ENCODE data around the gene SMARCA1. TPM values are rescaled to one million over a fixed set of nuclear protein-coding genes. Genes with fewer than 3 reads are reported as not detected.
A peak's percentile ranks its signal among the peaks of the same experiment; 100 is the strongest.

The SMARCA1 gene
- polyA plus RNA-seq, 6 donors from 2014 or later, result 0.24 to 0.89 (median 0.40) TPM; not detected in 1

- H3K9me3 Mint-ChIP-seq, result peaks cover 0 to 4% (median 0%) of the 10 kb centered on the region in 7 donors
- DNase-seq, result no peak
- H3K36me3 Mint-ChIP-seq, result peaks cover 4 to 11% of the 10 kb centered on the region in 2 donors
- ATAC-seq (ENCODE audit: low read depth in 2 of 2), result no peak
- no peak overlapping the region for H3K27ac Mint-ChIP-seq
- H3K27me3 Mint-ChIP-seq, result peaks cover 0 to 8% (median 0%) of the 10 kb centered on the region in 3 donors
- H3K4me3 Mint-ChIP-seq, result no peak overlapping the region
- H3K4me1 Mint-ChIP-seq, result peaks cover 0 to 4% (median 0%) of the 10 kb centered on the region in 3 donors
Measured at GRCh38 chrX:129549124-129549523, 25.8 kb upstream of the SMARCA1 start.

- H3K9me3 Mint-ChIP-seq, result peaks cover 0 to 2% (median 0%) of the 10 kb centered on the region in 7 donors
Measured at GRCh38 chrX:129545408-129545807, 22.1 kb upstream of the SMARCA1 start.

GRCh38 chrX:129544780-129545179 lies 21.5 kb upstream of the SMARCA1 start:
- Mint-ChIP-seq H3K9me3 (peaks cover 0 to 2% (median 0%) of the 10 kb centered on the region in 7 donors), H3K27me3 (peaks cover 0 to 2% (median 0%) of the 10 kb centered on the region in 3 donors), H3K4me3 (peak overlapping the region in 1 of 8 donors; percentile 43), H3K4me1 (peaks cover under 1 to 8% (median 3%) of the 10 kb centered on the region in 3 donors), H3K27ac (no peak overlapping the region), H3K36me3 (no peaks in the 10 kb centered on the region)
- ATAC-seq (ENCODE audit: low read depth in 2 of 2) (no peak), DNase-seq (no peak)

More at GRCh38 chrX:129545408-129545807, 22.1 kb upstream of the SMARCA1 start:
- H3K4me3 Mint-ChIP-seq, result peak overlapping the region in 1 of 8 donors; percentile 43
- H3K36me3 Mint-ChIP-seq, result no peaks in the 10 kb centered on the region
- peak overlapping the region in 1 of 6 donors; percentile 30 for H3K27ac Mint-ChIP-seq
- DNase-seq, result no peak
- no peak for ATAC-seq (ENCODE audit: low read depth in 2 of 2)
- peaks cover 0 to 6% (median 3%) of the 10 kb centered on the region in 3 donors for H3K4me1 Mint-ChIP-seq
- H3K27me3 Mint-ChIP-seq, result no peaks in the 10 kb centered on the region

- H3K4me1 Mint-ChIP-seq, result peaks cover 3 to 13% (median 6%) of the 10 kb centered on the region in 3 donors
- no peaks in the 10 kb centered on the region for H3K9me3 Mint-ChIP-seq
- H3K27me3 Mint-ChIP-seq, result peaks cover 0 to 18% (median 4%) of the 10 kb centered on the region in 3 donors
- ATAC-seq (ENCODE audit: low read depth in 2 of 2) (peak; percentile 7 to 14), DNase-seq (no peak)
- H3K27ac Mint-ChIP-seq, result no peak overlapping the region
- peak overlapping the region; percentile 52 to 88 (median 66) for H3K4me3 Mint-ChIP-seq
- H3K36me3 Mint-ChIP-seq, result no peaks in the 10 kb centered on the region
Measured at GRCh38 chrX:129540722-129541184, 17.5 kb upstream of the SMARCA1 start.

- peak; percentile 53 for DNase-seq
- peak; percentile 91 for ATAC-seq (ENCODE audit: low read depth in 2 of 2)
- H3K36me3 Mint-ChIP-seq, result no peaks in the 10 kb centered on the region
- peaks cover 0 to 18% (median 4%) of the 10 kb centered on the region in 3 donors for H3K27me3 Mint-ChIP-seq
- peak within 1 kb of the TSS in 3 of 6 donors; percentile 18 to 76 (median 44) for H3K27ac Mint-ChIP-seq
- H3K9me3 Mint-ChIP-seq, result no peaks in the 10 kb centered on the region
- H3K4me3 Mint-ChIP-seq, result peak within 1 kb of the TSS; percentile 52 to 88 (median 82)
- peaks cover 3 to 13% (median 6%) of the 10 kb centered on the region in 3 donors for H3K4me1 Mint-ChIP-seq
Measured at GRCh38 chrX:129540068-129540653, 16.9 kb upstream of the SMARCA1 start, which contains the start of gene OCRL. OCRL (plus strand) TSS chrX:129540259; CDS start chrX:129540440, 181 bp downstream.

GRCh38 chrX:129534816-129535578 lies 11.7 kb upstream of the SMARCA1 start:
- Mint-ChIP-seq H3K4me3 (no peak overlapping the region), H3K27ac (no peak overlapping the region), H3K27me3 (peaks cover 0 to 18% (median 8%) of the 10 kb centered on the region in 3 donors), H3K4me1 (peaks cover 0 to 7% (median 6%) of the 10 kb centered on the region in 3 donors), H3K36me3 (no peaks in the 10 kb centered on the region), H3K9me3 (no peaks in the 10 kb centered on the region)
- ATAC-seq (ENCODE audit: low read depth in 2 of 2), result no peak
- DNase-seq, result no peak

GRCh38 chrX:129531132-129531531 lies 7.8 kb upstream of the SMARCA1 start:
- no peaks in the 10 kb centered on the region for H3K4me1 Mint-ChIP-seq
- peaks cover 0 to 4% (median 0%) of the 10 kb centered on the region in 3 donors for H3K27me3 Mint-ChIP-seq
- ATAC-seq (ENCODE audit: low read depth in 2 of 2), result no peak
- no peaks in the 10 kb centered on the region for H3K36me3 Mint-ChIP-seq
- H3K27ac Mint-ChIP-seq, result no peak overlapping the region
- DNase-seq, result no peak
- no peak overlapping the region for H3K4me3 Mint-ChIP-seq
- H3K9me3 Mint-ChIP-seq, result no peaks in the 10 kb centered on the region

GRCh38 chrX:129530410-129530809 lies 7.1 kb upstream of the SMARCA1 start:
- H3K27ac Mint-ChIP-seq, result no peak overlapping the region
- no peaks in the 10 kb centered on the region for H3K36me3 Mint-ChIP-seq

GRCh38 chrX:129529685-129530281 lies 6.5 kb upstream of the SMARCA1 start:
- H3K36me3 Mint-ChIP-seq, result no peaks in the 10 kb centered on the region
- no peak overlapping the region for H3K27ac Mint-ChIP-seq
- no peaks in the 10 kb centered on the region for H3K4me1 Mint-ChIP-seq
- ATAC-seq (ENCODE audit: low read depth in 2 of 2), result no peak
- peaks cover 0 to 4% (median 0%) of the 10 kb centered on the region in 3 donors for H3K27me3 Mint-ChIP-seq
- H3K4me3 Mint-ChIP-seq, result no peak overlapping the region
- DNase-seq, result no peak
- peaks cover 0 to 2% (median 0%) of the 10 kb centered on the region in 7 donors for H3K9me3 Mint-ChIP-seq

More at GRCh38 chrX:129530410-129530809, 7.1 kb upstream of the SMARCA1 start:
- H3K4me1 Mint-ChIP-seq, result no peaks in the 10 kb centered on the region
- peaks cover 0 to under 1% (median 0%) of the 10 kb centered on the region in 7 donors for H3K9me3 Mint-ChIP-seq
- DNase-seq (no peak), ATAC-seq (ENCODE audit: low read depth in 2 of 2) (no peak)
- no peak overlapping the region for H3K4me3 Mint-ChIP-seq
- H3K27me3 Mint-ChIP-seq, result peaks cover 0 to 4% (median 0%) of the 10 kb centered on the region in 3 donors

- ATAC-seq (ENCODE audit: low read depth in 2 of 2) (no peak), DNase-seq (no peak)
- Mint-ChIP-seq H3K4me1 (peaks cover 0 to 8% (median 3%) of the 10 kb centered on the region in 3 donors), H3K36me3 (peaks cover 0 to 9% of the 10 kb centered on the region in 2 donors), H3K27me3 (peaks cover 0 to 9% (median 4%) of the 10 kb centered on the region in 3 donors), H3K9me3 (peaks cover 0 to 5% (median 3%) of the 10 kb centered on the region in 7 donors), H3K27ac (no peak overlapping the region), H3K4me3 (no peak overlapping the region)
Measured at GRCh38 chrX:129525896-129526295, 2.6 kb upstream of the SMARCA1 start.

- Mint-ChIP-seq H3K36me3 (peaks cover 0 to 9% of the 10 kb centered on the region in 2 donors), H3K27me3 (peaks cover 0 to 13% (median 4%) of the 10 kb centered on the region in 3 donors), H3K27ac (no peak overlapping the region), H3K4me3 (peak overlapping the region in 2 of 8 donors; percentile 17 to 30), H3K4me1 (peaks cover 0 to 8% (median 3%) of the 10 kb centered on the region in 3 donors), H3K9me3 (peaks cover 0 to 5% (median 3%) of the 10 kb centered on the region in 7 donors)
- ATAC-seq (ENCODE audit: low read depth in 2 of 2), result no peak
- no peak for DNase-seq
Measured at GRCh38 chrX:129525162-129525561, 1.9 kb upstream of the SMARCA1 start.

GRCh38 chrX:129524250-129524850 lies 1.1 kb upstream of the SMARCA1 start:
- DNase-seq, result no peak
- Mint-ChIP-seq H3K4me3 (peak overlapping the region in 6 of 8 donors; percentile 68 to 93 (median 84)), H3K27me3 (peaks cover 0 to 15% (median 4%) of the 10 kb centered on the region in 3 donors), H3K4me1 (peaks cover 0 to 8% (median 3%) of the 10 kb centered on the region in 3 donors), H3K9me3 (peaks cover 0 to 5% (median 3%) of the 10 kb centered on the region in 7 donors), H3K36me3 (peaks cover 0 to 9% of the 10 kb centered on the region in 2 donors), H3K27ac (peak overlapping the region in 1 of 6 donors; percentile 1)
- no peak for ATAC-seq (ENCODE audit: low read depth in 2 of 2)

Measured in naive B cell (primary cell).